NOMO-1 treated with DMSO at 0.1 percent for 48 hours (cell line): ENCODE data around the gene TVP23C.
"Not testable (repeated sequence)": the region's sequence is repeated elsewhere in the genome, so short reads cannot be mapped to it uniquely, and the experiment has no call there.

Experiments
- DNase-seq: peaks from one replicate; lab custom pipeline; 2025; ENCODE audit not compliant: unreplicated experiment; lab: John Stamatoyannopoulos, UW

The TVP23C gene

GRCh38 chr17:15563375-15563857 is at the start of gene TVP23C:
TVP23C (minus strand) TSS chr17:15563483; CDS start chr17:15563448, 35 bp downstream.
- peak; percentile 82 for DNase-seq

DNA sequence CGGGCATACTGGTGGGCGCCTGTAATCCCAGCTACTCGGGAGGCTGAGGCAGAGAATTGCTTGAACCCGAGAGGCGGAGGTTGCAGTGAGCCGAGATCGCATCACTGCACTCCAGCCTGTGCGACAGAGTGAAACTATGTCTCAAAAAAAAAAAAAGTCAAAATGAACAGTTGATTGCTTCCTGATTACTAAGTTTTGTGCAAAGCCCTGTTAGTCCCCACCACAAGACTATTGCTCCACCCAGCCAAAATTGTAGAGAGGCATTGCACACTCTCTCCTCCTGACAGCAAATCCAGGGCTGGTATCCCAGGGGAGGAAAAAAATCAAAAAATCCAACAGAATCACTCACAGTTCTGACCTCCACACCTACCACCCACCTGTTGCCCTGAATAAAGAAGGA is 29.7 kb upstream of the TVP23C start:
- DNase-seq: peak; percentile 16

- not testable (repeated sequence) for DNase-seq
Observed at GRCh38 chr17:15591986-15592385, 28.7 kb upstream of the TVP23C start.

- not testable (repeated sequence) for DNase-seq
Observed at GRCh38 chr17:15590844-15591243, 27.6 kb upstream of the TVP23C start.

DNA sequence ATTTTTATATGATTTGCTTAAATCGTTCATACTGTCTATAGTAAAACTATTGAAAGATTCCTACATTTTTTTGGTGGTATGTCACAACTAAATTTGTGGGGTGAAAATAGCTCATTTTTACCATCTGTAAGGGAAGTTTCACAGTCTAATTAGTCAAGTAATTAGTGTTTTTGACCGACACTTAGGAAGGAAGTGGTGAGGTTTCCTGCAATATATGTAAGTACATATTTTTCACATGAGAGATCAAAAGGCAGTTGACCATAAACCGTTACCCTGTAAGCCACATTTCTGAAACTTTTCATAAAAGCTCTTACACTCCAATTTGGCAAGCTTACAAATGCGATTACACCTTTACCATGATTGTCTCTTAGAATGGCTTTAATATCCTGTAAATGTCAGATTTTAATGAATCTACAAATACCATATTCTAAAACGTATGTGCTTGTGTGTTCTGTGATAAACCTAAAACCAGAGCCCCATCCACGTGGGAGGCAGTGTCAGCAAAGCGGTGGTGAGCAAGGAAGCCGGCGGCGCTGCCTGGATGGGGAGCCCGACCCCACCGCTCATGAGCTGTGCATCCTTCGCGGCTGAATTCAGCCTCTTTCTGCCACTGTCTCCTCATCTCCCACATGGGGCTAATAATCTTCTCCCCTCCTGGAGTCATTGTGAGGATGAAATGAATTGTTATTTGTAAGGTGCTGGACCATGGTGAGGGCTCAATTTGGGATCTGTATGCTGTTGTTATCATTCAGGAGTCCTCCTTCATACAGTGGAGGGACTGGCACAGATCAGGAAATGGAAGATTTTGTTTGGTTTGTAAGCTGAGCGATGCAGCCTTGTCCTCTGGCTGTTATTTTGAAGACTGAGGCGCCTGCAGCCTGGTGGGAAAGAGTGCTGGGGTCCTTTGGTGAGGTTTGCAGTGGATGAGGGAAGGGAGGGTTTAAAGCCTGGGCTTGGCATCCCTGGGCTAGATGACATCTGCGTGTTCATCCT is 26.6 kb upstream of the TVP23C start:
- peak; percentile 18 for DNase-seq

DNA sequence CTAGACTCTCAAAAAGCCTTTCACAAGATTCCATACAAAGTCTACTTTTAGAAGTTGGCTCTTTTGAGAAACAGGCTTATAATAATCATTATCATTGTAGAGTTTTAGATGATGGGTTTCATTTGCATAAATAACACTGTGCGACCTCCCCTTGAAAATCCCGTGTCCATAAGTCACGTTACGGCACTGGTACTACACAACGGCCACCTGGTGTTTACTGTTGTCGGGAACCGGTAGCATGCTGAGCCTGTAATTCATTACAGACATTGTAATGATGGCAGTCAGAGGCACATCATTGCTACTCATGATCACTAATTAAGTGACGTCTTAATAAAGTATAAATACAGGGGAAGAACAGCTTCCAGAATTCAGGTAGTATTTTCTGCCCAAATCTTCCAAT is 24.7 kb upstream of the TVP23C start:
- DNase-seq: not testable (repeated sequence)

GRCh38 chr17:15583313-15583712 is 20.0 kb upstream of the TVP23C start:
- DNase-seq: not testable (repeated sequence)

DNA sequence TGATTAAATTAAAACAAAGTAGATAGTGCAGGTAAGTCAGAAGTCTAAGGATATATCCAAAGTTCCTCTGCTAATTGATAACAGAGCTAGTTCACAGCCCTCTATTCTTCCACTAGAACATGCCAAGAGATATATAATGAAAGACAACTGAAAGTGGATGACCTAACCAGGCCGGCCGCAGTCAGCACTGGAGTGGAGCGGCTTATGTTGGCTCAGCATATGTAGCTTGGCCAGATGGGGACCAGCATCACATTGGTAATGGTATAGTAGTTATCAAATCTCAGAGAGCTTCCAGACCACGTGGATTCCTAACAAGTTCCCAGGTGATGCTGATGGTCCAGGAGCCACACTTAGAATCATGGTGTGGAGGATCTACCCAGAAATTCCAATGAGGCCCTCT is 18.2 kb upstream of the TVP23C start:
- DNase-seq: not testable (repeated sequence)

- not testable (repeated sequence) for DNase-seq
Observed at GRCh38 chr17:15576848-15577247, 13.6 kb upstream of the TVP23C start.

DNA sequence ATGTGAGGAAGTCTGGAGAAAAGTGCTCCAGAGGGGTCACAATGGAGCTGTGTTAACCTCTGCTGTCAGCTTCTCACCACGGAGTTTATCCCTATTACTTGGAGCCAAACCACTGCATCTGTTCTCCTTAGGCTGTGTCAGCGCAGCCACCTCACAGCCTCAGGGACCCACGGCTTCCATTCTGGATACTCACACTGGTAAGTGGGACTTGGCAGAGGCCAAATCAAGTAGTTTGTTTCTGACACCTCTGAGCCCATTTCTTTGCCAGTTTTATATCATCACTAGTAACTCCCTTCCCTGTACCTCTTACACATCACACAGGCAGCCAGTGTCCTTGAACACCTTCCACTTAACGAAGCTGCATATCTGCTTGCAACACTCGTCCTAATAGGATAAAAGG is 11.4 kb upstream of the TVP23C start:
- not testable (repeated sequence) for DNase-seq

DNA sequence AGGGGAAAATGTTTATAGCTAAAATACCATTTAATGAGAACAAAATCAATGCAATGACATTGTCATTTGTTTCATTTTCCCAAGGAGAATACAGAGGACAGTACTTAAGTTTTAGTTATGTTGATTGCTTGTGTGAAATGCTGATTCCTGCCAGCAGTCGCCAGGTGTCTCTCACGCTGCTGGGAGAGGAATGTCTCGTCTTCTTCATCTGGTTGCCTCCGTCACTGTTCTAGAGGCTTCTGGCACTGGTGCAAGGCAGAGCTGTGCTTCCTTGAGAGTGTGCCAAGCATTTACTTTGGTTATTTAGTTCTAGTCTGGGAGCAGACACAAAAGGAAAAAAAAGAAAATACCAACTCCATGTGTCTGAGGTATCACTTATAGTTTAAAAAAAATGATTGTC is 10.6 kb upstream of the TVP23C start:
- DNase-seq: not testable (repeated sequence)

DNA sequence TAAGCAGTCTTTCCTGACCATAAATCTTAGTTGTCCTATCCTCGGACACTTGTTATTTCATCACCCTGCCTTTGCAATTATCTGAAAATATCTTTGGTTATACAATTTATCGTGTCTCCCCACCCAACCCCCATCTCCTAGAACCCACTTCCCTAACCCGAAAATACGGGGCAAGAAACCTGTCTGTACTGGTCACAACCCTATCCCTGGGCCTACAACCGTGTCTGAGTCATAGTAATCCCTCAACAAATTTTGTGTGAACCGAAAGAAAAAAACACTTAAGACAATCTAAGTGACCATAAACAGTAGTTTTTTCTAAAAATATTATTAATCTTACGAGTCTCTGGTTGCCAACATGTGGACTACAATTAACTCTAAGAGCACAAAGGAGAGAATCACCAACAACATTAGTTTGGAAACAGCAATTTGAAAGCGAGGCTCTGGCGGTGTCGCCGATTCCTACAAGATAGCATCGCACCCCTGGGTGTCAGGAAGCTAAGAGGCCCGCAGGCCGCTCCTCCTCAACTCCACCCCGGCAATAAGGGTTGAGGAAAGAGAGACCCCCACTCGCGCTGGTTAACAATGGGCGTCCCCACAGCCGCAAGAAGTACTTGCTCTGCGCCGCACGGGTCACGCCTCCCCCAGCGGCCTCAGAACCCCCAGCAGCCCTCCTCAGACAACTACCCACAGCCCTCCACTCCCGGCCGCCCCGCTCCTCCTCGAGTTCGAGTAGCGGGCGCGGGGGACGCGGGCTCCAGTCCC is 489 bp downstream of the TVP23C start:
- peak; percentile 22 for DNase-seq

DNA sequence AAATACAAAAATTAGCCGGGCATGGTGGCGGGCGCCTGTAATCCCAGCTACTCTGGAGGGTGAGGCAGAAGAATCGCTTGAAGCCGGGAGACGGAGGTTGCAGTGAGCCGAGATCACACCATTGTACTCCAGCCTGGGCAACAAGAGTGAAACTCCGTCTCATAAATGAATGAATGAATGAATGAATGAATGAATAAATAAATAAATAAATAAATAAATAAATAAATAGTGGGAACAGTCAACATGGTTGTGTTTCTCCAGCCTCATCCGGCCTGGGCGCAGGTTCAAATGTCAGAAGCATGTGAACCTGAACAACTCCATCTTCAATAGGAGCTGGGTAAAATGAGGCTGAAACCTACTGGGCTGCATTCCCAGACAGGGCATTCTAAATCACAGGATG is 1.8 kb downstream of the TVP23C start:
- not testable (repeated sequence) for DNase-seq

- DNase-seq: not testable (repeated sequence)
Observed at GRCh38 chr17:15558403-15559105, 4.7 kb downstream of the TVP23C start.

DNA sequence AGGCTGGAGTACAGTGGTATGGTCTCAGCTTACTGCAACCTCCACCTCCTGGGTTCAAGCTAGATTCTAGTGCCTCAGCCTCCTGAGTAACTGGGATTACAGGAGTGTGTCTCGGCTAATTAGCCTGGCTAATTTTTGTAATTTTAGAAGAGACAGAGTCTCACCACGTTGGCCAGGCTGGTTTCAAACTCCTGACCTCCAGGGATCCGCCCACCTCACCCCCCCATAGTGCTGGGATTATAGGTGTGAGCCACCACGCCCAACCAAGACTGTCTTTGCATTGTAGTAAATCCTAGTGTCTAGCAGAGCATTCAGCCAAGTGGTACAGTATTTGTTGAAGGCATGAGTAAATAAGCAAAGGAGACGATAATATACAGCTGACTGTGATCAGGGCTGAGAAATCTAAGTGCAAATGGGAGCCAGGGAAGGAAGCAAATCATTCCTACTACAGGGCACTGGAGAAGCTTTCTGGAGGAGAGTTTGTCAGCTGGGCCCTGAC is 5.9 kb downstream of the TVP23C start:
- not testable (repeated sequence) for DNase-seq

DNA sequence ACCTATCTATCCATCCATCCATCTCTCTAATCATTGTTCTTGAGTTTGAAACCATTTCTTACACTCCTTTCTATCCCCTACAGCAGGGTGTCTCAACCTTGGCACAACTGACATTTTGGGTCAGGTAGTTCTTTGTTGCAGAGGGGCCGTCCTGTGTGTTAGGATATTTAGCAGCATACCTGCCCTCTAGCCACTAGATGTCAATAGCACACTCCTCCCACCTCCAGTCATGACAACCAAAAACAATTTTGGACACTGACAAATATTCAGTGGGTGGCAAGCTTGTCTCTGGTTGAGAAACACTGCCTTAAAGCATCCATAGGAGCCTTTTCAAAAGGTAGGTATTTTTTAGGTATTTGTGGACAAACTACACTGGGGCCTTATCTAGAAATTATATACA is 10.4 kb downstream of the TVP23C start:
- not testable (repeated sequence) for DNase-seq

DNA sequence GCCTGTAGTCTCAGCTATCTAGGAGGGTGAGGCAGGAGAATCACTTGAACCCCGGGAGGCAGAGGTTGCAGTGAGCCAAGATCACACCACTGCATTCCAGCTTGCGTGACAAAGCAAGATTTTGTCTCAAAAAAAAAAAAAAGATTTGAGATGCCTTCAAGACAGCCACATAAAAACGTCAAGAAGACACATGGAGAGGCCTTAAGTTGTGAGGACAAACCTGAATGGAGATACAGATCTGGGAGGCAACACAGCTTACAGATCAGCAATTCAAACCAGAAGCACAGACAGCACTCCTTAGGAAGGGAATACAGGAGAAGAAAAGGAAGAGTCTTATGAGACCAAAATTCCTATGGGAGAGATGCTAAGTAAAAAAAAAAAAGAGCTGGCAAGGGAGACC is 13.7 kb downstream of the TVP23C start:
- DNase-seq: not testable (repeated sequence)

- not testable (repeated sequence) for DNase-seq
Observed at GRCh38 chr17:15546604-15547003, 16.7 kb downstream of the TVP23C start.

DNA sequence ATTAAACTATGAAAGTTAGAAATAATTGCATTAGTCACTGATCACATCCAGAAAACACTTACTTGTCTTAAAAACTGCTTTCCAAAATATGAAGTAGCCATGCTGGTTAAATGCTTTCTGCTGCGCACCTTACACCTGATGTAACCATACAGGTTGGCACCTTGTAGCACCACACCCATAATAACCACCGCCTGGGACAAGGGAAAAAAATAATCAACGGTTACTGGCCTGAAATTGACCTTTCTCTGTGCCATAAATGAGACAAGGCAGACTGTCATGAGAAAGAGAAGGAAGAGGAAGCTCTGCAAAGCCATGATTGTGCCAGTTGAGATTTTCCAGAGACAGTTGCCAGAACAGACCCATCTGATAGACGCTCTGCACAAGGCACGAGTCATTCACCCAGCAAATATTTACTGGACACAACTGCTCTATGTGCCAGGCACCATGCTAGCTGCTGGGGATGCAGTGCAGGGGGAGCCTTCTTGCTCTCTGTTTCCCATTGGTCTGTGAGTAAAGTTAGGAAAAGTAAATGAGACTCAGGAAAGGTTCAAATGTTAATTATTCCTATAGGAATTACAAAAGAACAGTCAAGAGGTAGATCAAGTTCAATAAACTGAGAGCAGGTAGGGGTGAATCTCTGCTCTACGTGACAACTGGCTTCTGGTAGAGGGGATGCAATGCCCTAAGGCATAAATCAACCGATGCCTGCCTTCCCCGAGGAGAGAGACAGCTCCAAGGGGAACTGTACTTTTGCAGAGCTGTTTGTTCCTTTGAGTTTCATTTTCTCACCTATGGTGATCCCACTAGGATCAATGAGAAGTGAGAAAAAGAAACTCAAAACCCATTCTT is 22.7 kb downstream of the TVP23C start:
- DNase-seq: not testable (repeated sequence)

DNA sequence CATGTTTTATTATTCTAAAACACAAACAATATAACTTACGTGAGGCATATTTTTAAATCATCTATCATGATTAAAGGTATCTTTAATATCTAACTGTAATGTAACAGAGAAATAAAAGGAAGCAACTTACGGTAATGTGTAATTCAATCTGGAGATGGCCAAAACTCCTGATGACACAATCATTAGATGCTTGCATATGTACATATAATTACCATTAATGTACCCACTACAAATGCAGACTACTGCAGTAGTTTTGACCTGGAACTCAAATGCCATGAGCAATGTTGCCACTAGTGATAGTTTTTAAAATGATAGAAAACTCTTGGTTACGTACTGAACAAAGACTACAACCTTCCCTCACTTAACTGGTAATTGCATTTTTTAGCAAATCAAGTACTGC is 30.2 kb downstream of the TVP23C start:
- DNase-seq: not testable (repeated sequence)
